GM18861 (cell line): ENCODE results near the gene CACNG1.
"Not testable (repeated sequence)": the region's sequence is repeated elsewhere in the genome, so short reads cannot be mapped to it uniquely, and the experiment has no call there.

Experiments used
- ATAC-seq: cut with Tn5 transposase; IDR thresholded peaks from one replicate; pipeline ENCODE4 v1.9.1; 2021; ENCODE audit not compliant: unreplicated experiment

The CACNG1 gene

DNA sequence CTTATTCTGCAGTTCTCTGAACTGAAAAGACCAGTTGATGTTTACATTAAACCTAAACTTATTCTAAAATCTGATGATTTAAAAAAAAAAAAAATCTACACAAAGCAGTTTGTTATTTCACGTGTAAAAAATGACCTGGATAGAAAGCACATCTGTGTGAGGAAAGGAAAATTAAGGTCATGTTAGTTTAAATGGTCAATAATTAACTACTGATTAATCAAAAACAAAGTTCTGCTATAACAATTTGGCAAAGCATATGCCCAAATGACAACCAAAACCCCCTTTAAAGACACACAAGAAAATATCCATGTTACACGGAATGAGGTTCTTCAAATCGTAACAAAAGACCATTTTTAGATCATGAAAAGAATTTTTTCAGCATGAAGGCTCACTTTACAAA is 30.4 kb downstream of the CACNG1 start:
- ATAC-seq = no peak

GRCh38 chr17:67076290-67076689 is 31.9 kb downstream of the CACNG1 start:
- ATAC-seq = no peak

DNA sequence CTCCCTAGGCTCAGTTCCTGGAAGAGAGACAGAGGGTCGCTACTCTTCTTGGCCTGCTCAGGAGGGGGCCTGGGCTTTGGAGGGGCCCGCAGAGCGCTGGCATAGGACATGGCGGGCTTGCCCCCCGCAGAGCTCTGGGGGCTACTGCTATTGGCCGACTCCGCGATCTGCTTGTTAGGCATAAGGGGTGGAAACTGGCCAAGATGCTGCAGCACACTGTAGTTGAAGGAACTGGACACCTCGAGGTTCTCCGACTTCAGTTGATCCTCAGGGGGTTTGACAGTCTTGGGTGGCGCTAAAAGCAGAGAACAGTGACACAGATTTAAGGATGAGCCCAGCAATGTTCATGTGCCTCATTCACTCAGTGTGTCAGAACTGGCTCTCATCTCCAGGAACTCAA is 33.9 kb downstream of the CACNG1 start:
- ATAC-seq = no peak

DNA sequence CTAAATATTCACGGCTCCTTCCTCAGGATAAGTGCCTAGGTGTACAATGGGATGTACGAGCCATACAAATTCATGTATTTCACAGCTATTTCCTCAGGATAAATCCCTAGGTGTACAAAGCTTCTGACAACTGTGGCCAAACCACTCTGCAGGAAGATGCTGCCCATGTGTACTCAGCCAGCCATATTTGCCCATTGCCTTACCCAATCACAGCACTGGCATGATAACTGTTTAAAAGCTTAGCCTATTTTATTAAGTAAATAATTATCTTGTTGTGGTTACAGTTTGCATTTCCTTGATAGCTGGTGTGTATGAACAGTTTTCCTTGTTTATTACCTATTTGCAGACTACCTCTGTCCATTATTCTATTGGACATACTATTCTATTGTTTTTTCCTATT is 35.1 kb downstream of the CACNG1 start:
- ATAC-seq = no peak

GRCh38 chr17:67080804-67081203 is 36.5 kb downstream of the CACNG1 start:
- no peak for ATAC-seq

DNA sequence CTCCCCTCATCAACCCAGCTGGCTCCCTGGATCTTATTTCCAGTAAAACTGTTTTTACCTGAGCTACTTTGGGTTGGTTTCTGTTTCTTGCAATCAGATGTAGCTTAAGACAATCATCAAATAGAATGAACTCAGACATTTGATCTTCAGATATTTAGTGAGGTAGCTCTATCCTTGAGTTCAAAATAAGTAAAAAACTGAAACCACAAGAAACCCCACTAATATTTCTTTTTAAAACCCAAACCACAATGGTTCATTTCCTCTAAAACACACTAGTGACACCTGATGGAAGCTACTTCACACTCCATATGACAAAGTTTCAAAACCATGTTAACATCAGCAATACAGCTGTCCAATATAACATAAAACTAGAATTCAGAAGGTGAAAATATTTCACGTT is 37.8 kb downstream of the CACNG1 start:
- ATAC-seq = peak; percentile 80

GRCh38 chr17:67085406-67085805 is 41.1 kb downstream of the CACNG1 start:
- no peak for ATAC-seq

DNA sequence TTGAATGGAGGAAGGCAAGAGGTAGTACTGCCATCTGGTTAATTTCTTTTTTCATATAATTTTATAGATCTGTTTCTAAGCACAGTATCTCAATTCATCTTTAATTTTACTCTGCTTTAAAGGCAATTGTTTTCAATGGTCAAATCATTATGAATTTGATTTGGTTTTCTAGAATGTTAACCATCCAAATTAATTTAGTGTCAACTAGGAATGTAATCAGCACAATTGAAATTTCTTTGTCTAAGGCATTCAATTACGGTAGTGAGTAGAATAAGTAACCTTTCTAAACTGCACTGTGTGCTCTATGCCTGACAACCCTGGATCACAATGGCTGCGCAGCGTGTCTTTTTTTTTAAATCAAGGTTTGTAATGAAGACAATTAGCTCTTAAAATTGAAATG is 44.3 kb downstream of the CACNG1 start:
- no peak for ATAC-seq

GRCh38 chr17:67090341-67090740 is 46.0 kb downstream of the CACNG1 start:
- ATAC-seq = no peak

DNA sequence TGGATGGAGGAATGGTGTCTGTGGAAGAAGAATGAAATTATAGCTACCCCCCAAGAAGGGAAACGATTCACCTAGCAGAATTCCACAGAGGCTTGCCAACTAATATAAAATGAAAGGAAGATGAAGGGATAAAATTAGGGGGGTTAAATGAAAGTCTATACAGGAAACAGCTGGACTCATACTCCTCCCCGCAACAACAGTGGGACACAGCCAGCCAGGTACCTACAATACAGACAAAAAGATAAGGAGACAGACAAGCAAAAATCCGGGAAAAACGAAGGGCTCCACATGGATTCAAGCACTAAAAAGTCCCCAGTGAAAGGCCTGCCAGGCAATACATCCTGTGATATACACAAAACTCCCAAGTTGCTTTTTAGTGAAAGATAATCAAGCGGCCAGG is 47.9 kb downstream of the CACNG1 start:
- no peak for ATAC-seq

DNA sequence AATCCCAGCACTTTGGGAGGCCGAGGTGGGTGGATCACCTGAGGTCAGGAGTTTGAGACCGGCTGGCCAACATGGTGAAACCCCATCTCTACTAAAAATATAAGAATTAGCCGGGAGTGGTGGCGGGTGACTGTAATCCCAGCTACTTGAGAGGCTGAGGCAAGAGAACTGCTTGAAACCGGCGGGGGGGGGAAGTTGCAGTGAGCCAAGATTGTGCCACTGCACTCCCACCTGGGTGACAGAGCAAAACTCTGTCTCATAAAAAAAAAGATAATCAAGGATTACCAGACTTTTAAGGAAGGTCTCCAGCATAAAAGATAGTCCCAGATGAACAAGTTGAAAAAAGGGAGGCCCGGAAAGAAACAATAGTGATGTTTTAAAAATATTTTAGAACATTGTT is 48.4 kb downstream of the CACNG1 start:
- not testable (repeated sequence) for ATAC-seq

GRCh38 chr17:67093348-67093747 is 49.0 kb downstream of the CACNG1 start:
- ATAC-seq = no peak

- not testable (repeated sequence) for ATAC-seq
Measured at GRCh38 chr17:67095291-67095690, 50.9 kb downstream of the CACNG1 start.

- no peak for ATAC-seq
Measured at GRCh38 chr17:67095803-67096202, 51.4 kb downstream of the CACNG1 start.

DNA sequence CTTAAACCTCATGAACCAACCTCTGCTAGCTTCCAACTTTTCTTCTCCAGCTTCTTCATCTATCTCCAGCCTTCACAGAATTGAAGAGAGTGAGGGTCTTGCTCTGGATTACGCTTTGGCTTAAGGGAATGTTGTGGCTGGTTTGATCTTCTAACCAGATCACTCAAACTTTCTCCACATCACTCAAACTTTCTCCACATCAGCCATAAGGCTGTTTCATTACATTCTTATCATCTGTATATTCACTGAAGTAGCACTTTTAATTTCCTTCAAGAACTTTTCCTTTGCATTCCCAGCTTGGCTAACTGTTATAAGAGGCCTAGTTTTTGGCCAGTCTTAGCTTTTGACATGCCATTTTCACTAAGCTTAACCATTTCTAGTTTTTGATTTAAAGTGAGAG is 52.3 kb downstream of the CACNG1 start:
- no peak for ATAC-seq

DNA sequence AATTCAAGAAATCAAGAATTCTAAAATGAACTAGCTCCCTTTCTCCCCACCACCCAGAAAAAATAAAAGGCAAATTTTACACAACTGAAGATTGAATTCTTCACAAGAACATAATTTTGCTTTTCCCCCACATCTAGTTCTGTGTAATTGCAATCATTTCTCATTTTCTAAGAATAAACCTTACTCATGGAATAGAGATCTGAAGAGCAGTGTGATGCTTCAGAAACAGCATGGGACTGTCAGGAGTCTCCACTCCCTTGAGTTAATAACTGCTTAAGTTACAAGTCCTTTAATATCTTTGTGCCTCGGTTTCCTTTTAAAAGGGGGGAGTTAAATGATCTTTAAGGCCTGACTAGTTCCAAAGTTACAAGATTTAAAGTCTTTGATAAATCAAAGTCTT is 53.7 kb downstream of the CACNG1 start:
- no peak for ATAC-seq

DNA sequence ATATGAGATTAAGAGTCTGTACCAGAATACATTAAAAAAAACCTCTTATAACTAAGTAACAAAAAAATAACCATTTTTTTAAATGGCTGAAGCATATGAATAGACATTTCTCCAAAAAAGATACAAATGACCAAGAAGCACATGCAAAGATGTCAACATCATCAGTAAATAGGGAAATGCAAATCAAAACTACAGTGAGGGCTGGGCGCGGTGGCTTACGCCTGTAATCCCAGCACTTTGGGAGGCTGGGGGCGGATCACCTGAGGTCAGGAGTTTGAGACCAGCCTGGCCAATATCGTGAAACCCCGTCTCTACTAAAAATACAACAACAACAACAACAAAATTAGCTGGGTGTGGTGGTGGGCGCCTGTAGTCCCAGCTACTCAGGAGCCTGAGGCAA is 60.3 kb downstream of the CACNG1 start:
- not testable (repeated sequence) for ATAC-seq

DNA sequence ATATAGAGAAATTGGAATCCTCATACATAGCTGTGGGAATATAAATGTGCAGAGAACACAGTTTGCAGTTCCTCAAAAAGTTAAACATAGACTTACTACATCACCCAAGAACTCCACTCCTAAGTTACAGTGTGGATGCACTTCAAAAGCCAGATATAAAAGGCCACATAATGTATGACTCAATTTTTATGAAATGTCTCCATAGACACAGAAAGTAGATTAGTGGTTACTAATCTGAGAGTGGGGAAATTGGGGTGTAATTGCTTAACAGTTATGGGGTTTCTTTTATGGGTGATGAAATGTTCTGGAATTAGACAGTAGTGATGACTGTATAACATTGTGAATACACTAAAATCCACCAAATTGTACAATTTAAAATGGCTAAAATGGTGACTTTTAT is 60.9 kb downstream of the CACNG1 start:
- ATAC-seq = no peak
